EH (cell line): ENCODE measurements around the gene ERICH6B.

ENCODE experiments used
- DNase-seq: peaks from one replicate; pipeline ENCODE4 v3.0.0-alpha.2; 2015; ENCODE audit warnings: low read depth

The ERICH6B gene

GRCh38 chr13:45496942-45497341 lies 118.6 kb downstream of the ERICH6B start:
- DNase-seq: peak; percentile 56

- peak; percentile 75 for DNase-seq
Measured at GRCh38 chr13:45492538-45492937, 123.0 kb downstream of the ERICH6B start.
